ENCODE data around the gene GUCY2C. TPM values are rescaled to one million over a fixed set of nuclear protein-coding genes. Genes with fewer than 3 reads are reported as not detected.

Gene GUCY2C
- total RNA-seq, 4 donors from 2014 or later = not detected

- ATAC-seq (ENCODE audit: low FRiP score) = peak; percentile 65
- DNase-seq (ENCODE audit: low spot score) = no peak
These were observed 128.8 kb downstream of the GUCY2C start, which contains the start of gene PLBD1 for GRCh38 chr12:14567351-14568162. PLBD1 (minus strand) TSS chr12:14567883; CDS start chr12:14567696, 187 bp downstream.

GRCh38 chr12:14564336-14564959 is 132.0 kb downstream of the GUCY2C start:
- no peak for TF ChIP-seq CTCF (IDR thresholded peaks at IDR 0.05)

More at GRCh38 chr12:14567351-14568162, 128.8 kb downstream of the GUCY2C start, which contains the start of gene PLBD1:
- no peak for TF ChIP-seq CTCF (IDR thresholded peaks at IDR 0.05)

GRCh38 chr12:14563046-14563445 is 133.4 kb downstream of the GUCY2C start:
- ATAC-seq (ENCODE audit: low FRiP score) = no peak
- no peak for TF ChIP-seq CTCF (IDR thresholded peaks at IDR 0.05)
- DNase-seq (ENCODE audit: low spot score) = no peak

More at GRCh38 chr12:14564336-14564959, 132.0 kb downstream of the GUCY2C start:
- DNase-seq (ENCODE audit: low spot score) = no peak
- ATAC-seq (ENCODE audit: low FRiP score) = no peak

Other genes starting within 250 kb of the GUCY2C start
- 10 to 100 TPM; 16.1 to 26.5 (median 19.8) TPM for gene PLBD1, start 128.7 kb downstream of the GUCY2C start, total RNA-seq
- 10 to 100 TPM; 17.2 to 29.7 (median 19.3) TPM for gene WBP11, start 106.9 kb upstream of the GUCY2C start, total RNA-seq
- gene C12orf60, start 107.1 kb upstream of the GUCY2C start, total RNA-seq = 1 to 10 TPM in 1 of 4 donors, under 1 TPM in 2, not detected in 1; 0.36 to 1.6 (median 0.56) TPM
- not detected for gene SMCO3, start 117.6 kb upstream of the GUCY2C start, total RNA-seq
- 1 to 10 TPM; 1.9 to 6.2 (median 4.3) TPM for gene ART4, start 146.9 kb upstream of the GUCY2C start, total RNA-seq
- 100 to 1,000 TPM; 317 to 851 (median 829) TPM for gene MGP, start 189.3 kb upstream of the GUCY2C start, total RNA-seq
- gene ERP27, start 241.9 kb upstream of the GUCY2C start, total RNA-seq = under 1 TPM in 2 of 4 donors, not detected in 2; 0.56 to 0.60 TPM